PFSK-1 (cell line): ENCODE results near the gene CCNG1.

Source experiments
- FOXP2 ChIP-seq: optimal IDR thresholded peaks from 2 replicates; pipeline ENCODE3; 2011; ENCODE audit warnings: borderline replicate concordance, control low read depth, inconsistent platforms; ENCODE audit not compliant: insufficient read depth; ENCODE audit errors: extremely low read length, extremely low read depth
- POLR2AphosphoS5 ChIP-seq: IDR thresholded peaks from 2 replicates; pipeline ENCODE4 v1.6.1; 2012; ENCODE audit warnings: low read depth, mild to moderate bottlenecking, control low read depth, low read length, moderate library complexity
- REST ChIP-seq, 2 experiments: IDR thresholded peaks; 2 replicates each; pipeline versions ENCODE4 v1.6.1 to v1.8.0; 2011 to 2012; ENCODE audit warnings: low read depth in 2 of 2, low read length in 2 of 2, control low read depth in 1 of 2, inconsistent platforms in 1 of 2, mild to moderate bottlenecking in 1 of 2, moderate library complexity in 1 of 2; ENCODE audit not compliant: insufficient read depth in 1 of 2
- SIN3A ChIP-seq: IDR thresholded peaks from 2 replicates; pipeline ENCODE4 v1.6.1; 2012; ENCODE audit warnings: mild to moderate bottlenecking, low read length, moderate library complexity, borderline replicate concordance; ENCODE audit not compliant: insufficient read depth
- TAF1 ChIP-seq: IDR thresholded peaks from 2 replicates; pipeline ENCODE4 v1.6.1; 2012; ENCODE audit warnings: low read length, control low read depth, borderline replicate concordance; ENCODE audit not compliant: insufficient read depth

Gene CCNG1

GRCh38 chr5:163456840-163457239 is 19.4 kb downstream of the CCNG1 start:
- TF ChIP-seq SIN3A, result no peak
- TF ChIP-seq FOXP2, result no peak
- TF ChIP-seq POLR2AphosphoS5, result no peak
- no peak for TF ChIP-seq TAF1
- no peak for TF ChIP-seq REST (IDR thresholded peaks at IDR 0.05; ENCODE audit: insufficient read depth in 1 of 2, low read depth in 2 of 2, low read length in 2 of 2)

GRCh38 chr5:163458778-163459385 is 21.5 kb downstream of the CCNG1 start:
- TF ChIP-seq FOXP2 (no peak), SIN3A (no peak), REST (IDR thresholded peaks at IDR 0.05; ENCODE audit: insufficient read depth in 1 of 2, low read depth in 2 of 2, low read length in 2 of 2) (no peak), TAF1 (no peak), POLR2AphosphoS5 (no peak)

- TF ChIP-seq SIN3A (no peak), POLR2AphosphoS5 (no peak), TAF1 (no peak), FOXP2 (no peak), REST (IDR thresholded peaks at IDR 0.05; ENCODE audit: insufficient read depth in 1 of 2, low read depth in 2 of 2, low read length in 2 of 2) (no peak)
Observed at GRCh38 chr5:163459462-163459818, 22.0 kb downstream of the CCNG1 start.

- TF ChIP-seq TAF1, result peak; percentile 63; the same call in 1 of the 2 replicates
- TF ChIP-seq FOXP2, result peak; percentile 64
- no peak; a peak in 1 of 4 replicates for TF ChIP-seq REST (IDR thresholded peaks at IDR 0.05; ENCODE audit: insufficient read depth in 1 of 2, low read depth in 2 of 2, low read length in 2 of 2)
- TF ChIP-seq POLR2AphosphoS5, result peak; percentile 76
- TF ChIP-seq SIN3A, result no peak
Observed at GRCh38 chr5:163459819-163460561, 22.6 kb downstream of the CCNG1 start, which contains the start of gene NUDCD2. Gene NUDCD2 (minus strand): TSS chr5:163460102. CDS start chr5:163460050, 52 bp downstream.
